Adipose tissue (tissue), 3 donors: ENCODE measurements around the gene KRT3. TPM values are rescaled to one million over a fixed set of nuclear protein-coding genes. Genes with fewer than 3 reads are reported as not detected.

Experiments used
- H3K27ac ChIP-seq: one replicate; pipeline ENCODE4 v1.5.1; 2013; ENCODE audit warnings: low read depth, low read length
- WGBS, 3 donors: extraction: QIAGEN DNeasy Blood & Tissue Kit; methylation state at CpG; one replicate each; pipeline ENCODE4 v1.1.7; 2013; 5-methylcytosine and 5-hydroxymethylcytosine counted together
- polyA plus RNA-seq, 3 donors: library from polyadenylated mRNA; stranded (reverse); fragments of 200-250 nt; gene quantifications; one replicate each; pipeline ENCODE4 v1.2.3, GENCODE V29; 2013
- donor health status: healthy with polysubstance abuse.
- donor health status: Bipolar disorder and iron deficiency.
- donor health status: healthy.

KRT3 gene
- polyA plus RNA-seq, 3 donors: not detected

- no peak overlapping the region for H3K27ac ChIP-seq
- 86 to 93% (median 90%) methylated on average over 12 of the region's 12 CpGs for WGBS, 3 donors
Measured at GRCh38 chr12:52791271-52792184, 4.4 kb downstream of the KRT3 start.

- no peak overlapping the region for H3K27ac ChIP-seq
- WGBS, 3 donors: 57 to 65% (median 59%) methylated on average over 19 of the region's 19 CpGs
Measured at GRCh38 chr12:52790427-52791270, 5.3 kb downstream of the KRT3 start.

GRCh38 chr12:52789637-52790426, 6.1 kb downstream of the KRT3 start:
- H3K27ac ChIP-seq: no peak overlapping the region
- WGBS, 3 donors: 21 to 27% (median 22%) methylated on average over 47 to 50 of the region's 50 CpGs

GRCh38 chr12:52788876-52789636, 6.9 kb downstream of the KRT3 start:
- H3K27ac ChIP-seq: no peak overlapping the region
- WGBS, 3 donors: 92 to 94% (median 94%) methylated on average over 11 of the region's 11 CpGs

GRCh38 chr12:52788192-52788875, 7.6 kb downstream of the KRT3 start:
- 64 to 86% (median 74%) methylated on average over 6 of the region's 6 CpGs for WGBS, 3 donors
- H3K27ac ChIP-seq: no peak overlapping the region

- no peak overlapping the region for H3K27ac ChIP-seq
- WGBS, 3 donors: 65 to 78% (median 67%) methylated on average over 6 of the region's 6 CpGs
Measured at GRCh38 chr12:52787324-52788191, 8.4 kb downstream of the KRT3 start.

- WGBS, 3 donors: 68 to 86% (median 78%) methylated on average over 3 of the region's 3 CpGs
- H3K27ac ChIP-seq: no peak overlapping the region
Measured at GRCh38 chr12:52784909-52785308, 11.0 kb downstream of the KRT3 start.

GRCh38 chr12:52783563-52784316, 12.2 kb downstream of the KRT3 start:
- no peak overlapping the region for H3K27ac ChIP-seq
- 73 to 85% (median 83%) methylated on average over 7 of the region's 7 CpGs for WGBS, 3 donors

GRCh38 chr12:52782502-52782901, 13.4 kb downstream of the KRT3 start:
- WGBS, 3 donors: 88 to 93% (median 93%) methylated on average over 4 of the region's 4 CpGs
- H3K27ac ChIP-seq: no peak overlapping the region

GRCh38 chr12:52781399-52782082, 14.4 kb downstream of the KRT3 start:
- H3K27ac ChIP-seq: no peak overlapping the region
- whole genome bisulfite sequencing, 3 donors: 68 to 74% (median 73%) methylated on average over 4 of the region's 4 CpGs

GRCh38 chr12:52779914-52780313, 16.0 kb downstream of the KRT3 start:
- 86 to 92% (median 88%) methylated on average over 6 of the region's 6 CpGs for WGBS, 3 donors
- no peak overlapping the region for H3K27ac ChIP-seq

GRCh38 chr12:52778833-52779232, 17.1 kb downstream of the KRT3 start:
- 82 to 90% (median 87%) methylated on average over 2 of the region's 2 CpGs for WGBS, 3 donors

GRCh38 chr12:52777566-52777965, 18.4 kb downstream of the KRT3 start:
- no peak overlapping the region for H3K27ac ChIP-seq
- WGBS, 3 donors: 83 to 93% (median 87%) methylated on average over 4 of the region's 4 CpGs

More at GRCh38 chr12:52778833-52779232, 17.1 kb downstream of the KRT3 start:
- no peak overlapping the region for H3K27ac ChIP-seq

GRCh38 chr12:52776913-52777395, 19.0 kb downstream of the KRT3 start, which contains the start of gene KRT76:
TSS of gene KRT76 (minus strand) at chr12:52777345. CDS start at chr12:52777291, 54 bp downstream.
- no peak within 1 kb of the TSS for H3K27ac ChIP-seq
- 81 to 93% (median 92%) methylated on average over 8 of the region's 8 CpGs for WGBS, 3 donors

- H3K27ac ChIP-seq: no peak overlapping the region
- 82 to 91% (median 84%) methylated on average over 5 of the region's 5 CpGs for WGBS, 3 donors
Measured at GRCh38 chr12:52776435-52776834, 19.5 kb downstream of the KRT3 start.
